ENCODE measurements around the gene IFIT1.

DNA sequence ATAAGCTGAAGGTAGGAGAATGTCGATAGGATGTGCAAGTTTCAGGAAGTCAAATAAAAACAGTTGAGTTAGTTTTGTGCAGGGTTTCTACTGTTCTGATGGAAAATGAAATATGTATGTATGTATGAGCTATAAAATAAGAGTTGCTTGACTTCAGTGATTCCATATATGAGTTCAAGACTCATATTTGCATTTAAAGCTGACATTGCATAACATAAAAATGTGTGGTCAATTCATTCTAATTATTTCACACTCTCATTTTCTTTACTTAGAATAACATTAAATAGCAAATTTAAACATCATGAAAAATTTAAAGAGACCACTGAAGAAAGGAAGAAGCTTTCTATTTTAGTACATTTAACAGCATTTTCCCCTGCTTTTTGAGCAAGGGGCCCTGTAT lies 59.8 kb downstream of the IFIT1 start:
- TF ChIP-seq, protein P1, sequence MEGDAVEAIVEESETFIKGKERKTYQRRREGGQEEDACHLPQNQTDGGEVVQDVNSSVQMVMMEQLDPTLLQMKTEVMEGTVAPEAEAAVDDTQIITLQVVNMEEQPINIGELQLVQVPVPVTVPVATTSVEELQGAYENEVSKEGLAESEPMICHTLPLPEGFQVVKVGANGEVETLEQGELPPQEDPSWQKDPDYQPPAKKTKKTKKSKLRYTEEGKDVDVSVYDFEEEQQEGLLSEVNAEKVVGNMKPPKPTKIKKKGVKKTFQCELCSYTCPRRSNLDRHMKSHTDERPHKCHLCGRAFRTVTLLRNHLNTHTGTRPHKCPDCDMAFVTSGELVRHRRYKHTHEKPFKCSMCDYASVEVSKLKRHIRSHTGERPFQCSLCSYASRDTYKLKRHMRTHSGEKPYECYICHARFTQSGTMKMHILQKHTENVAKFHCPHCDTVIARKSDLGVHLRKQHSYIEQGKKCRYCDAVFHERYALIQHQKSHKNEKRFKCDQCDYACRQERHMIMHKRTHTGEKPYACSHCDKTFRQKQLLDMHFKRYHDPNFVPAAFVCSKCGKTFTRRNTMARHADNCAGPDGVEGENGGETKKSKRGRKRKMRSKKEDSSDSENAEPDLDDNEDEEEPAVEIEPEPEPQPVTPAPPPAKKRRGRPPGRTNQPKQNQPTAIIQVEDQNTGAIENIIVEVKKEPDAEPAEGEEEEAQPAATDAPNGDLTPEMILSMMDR (IDR thresholded peaks at IDR 0.05): no peak
- TF ChIP-seq ZFX (IDR thresholded peaks at IDR 0.05; ENCODE audit: borderline replicate concordance): no peak

All from 22Rv1 (cell line).